ENCODE measurements around the gene CYSTM1.
"Not testable (repeated sequence)": the region's sequence is repeated elsewhere in the genome, so short reads cannot be mapped to it uniquely, and the experiment has no call there.

The CYSTM1 gene

GRCh38 chr5:140181002-140181483 is 6.1 kb downstream of the CYSTM1 start:
- no peak for DNase-seq

DNA sequence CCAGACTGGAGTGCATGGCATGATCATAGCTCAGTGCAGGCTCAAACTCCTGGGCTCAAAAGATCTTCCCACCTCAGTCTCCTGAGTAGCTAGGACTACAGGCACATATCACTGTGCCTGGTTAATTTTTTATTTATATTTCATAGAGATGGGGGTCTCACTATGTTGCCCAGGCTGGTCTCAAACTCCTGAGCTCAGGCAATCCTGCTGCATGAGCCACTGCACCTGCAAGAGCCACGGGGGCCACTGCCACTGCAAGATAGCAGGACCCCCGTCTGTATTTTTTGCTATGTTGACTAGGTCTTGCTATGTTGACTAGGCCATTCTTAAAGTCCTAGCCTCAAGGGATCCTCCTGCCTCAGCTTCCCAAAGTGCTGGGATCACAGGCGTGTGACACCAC is 6.5 kb downstream of the CYSTM1 start:
- DNase-seq: no peak

- DNase-seq: no peak
Measured at GRCh38 chr5:140182075-140182711, 7.2 kb downstream of the CYSTM1 start.

DNA sequence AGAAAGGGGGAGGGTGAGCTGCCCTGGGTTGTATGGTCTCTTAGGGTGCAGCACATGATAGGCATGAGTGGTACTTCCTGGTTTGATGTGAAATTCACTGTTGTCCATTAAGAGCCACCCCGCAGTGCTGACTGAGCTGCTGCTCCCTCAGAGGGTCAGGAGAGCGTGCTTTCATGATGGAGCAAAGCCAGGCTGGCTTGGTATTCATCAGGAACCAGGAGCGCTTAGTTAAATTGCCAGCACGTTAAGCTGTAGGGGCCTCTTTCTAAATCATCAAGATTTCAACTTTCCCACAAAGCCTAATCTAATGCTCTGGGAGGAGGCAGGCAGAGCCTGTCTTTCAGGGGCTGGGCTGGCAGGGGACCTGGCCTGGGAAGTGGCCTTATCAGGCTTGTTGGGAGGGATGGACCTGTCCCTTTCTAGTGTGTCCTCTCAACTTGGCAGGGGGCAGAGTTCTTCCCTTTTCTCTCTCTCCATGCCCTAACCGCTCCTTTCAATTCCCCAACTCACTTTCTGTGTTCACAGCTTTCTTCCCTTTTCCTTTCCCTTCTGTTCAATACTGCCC is 7.9 kb downstream of the CYSTM1 start:
- DNase-seq: no peak

DNA sequence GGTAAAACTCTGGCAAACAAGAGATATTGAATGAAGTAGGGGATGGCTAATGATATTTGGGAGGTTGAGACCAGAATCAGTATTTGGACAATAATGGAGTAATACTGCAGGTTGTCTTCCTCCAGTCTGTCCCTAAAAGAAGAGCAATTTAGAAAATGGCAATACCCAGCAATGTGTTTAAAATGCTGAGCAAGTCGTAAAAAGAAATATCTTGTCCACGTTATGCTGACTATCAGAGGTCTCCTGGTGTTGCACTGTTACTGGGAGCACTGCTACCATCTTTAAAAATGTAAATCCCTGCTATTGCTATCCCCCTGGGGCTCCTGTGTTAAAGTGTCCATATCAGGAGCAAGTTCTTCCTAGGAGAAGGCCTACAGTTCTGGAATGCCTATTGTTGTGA is 10.4 kb downstream of the CYSTM1 start:
- DNase-seq: no peak

- DNase-seq: no peak
Measured at GRCh38 chr5:140186267-140186671, 11.3 kb downstream of the CYSTM1 start.

DNA sequence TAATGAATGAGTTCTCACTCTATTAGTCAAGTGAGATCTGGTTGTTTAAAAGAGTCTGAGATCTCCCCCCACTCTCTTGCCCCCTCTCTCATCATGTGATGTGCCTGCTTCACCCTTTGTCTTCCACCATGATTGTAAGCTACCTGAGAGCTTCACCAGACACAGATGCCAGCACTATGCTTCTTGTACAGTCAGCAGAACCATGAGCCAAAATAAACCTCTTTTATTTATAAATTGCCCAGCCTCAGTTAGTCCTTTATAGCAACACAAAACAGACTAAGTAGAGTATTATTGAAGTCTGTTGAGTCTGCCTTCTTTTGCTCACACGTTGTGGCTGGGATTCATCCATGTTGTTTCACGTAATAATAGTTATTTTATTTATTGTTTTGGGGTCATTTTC is 14.3 kb downstream of the CYSTM1 start:
- no peak for DNase-seq

DNA sequence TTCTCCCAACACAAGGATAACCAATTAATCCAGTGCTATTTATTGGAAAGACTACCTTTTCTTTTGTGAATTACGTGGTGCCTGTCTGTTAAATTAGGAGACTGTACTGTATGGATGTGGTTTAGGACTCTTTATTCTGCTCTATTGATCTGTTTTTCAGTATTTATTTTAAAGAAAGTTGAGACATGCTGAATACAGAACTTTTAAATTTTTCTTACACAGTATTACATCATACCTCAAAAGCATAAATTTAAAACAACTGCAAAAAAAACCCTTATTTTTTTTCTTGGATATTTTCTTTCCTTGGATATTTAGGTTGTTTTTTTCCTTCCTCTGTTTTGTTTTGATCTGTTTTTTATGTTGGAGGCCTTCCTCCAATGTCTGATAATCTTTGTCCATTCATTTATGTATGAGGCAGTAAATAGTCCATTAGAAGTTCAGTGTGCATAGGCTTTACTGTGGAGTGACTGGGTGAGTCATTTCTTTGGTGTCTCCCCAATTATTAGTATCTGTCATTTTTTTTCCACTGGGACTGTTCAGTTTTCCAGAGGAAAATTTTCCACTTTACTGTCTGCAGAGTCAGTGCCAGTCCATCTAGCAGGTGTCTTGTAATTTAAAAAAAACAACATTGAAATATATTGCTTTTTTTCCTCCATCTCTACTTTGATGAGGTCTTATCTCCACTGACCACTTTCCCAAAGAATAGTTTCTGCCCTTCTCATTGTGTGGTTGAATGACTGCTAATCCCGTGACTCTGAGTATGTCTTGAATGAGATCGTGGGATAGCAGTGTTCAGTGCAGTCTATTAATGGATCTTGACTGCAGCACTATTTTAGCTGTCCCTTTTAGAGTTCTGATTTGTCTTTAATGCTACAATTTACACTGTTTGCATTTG is 15.2 kb downstream of the CYSTM1 start:
- no peak for DNase-seq

DNA sequence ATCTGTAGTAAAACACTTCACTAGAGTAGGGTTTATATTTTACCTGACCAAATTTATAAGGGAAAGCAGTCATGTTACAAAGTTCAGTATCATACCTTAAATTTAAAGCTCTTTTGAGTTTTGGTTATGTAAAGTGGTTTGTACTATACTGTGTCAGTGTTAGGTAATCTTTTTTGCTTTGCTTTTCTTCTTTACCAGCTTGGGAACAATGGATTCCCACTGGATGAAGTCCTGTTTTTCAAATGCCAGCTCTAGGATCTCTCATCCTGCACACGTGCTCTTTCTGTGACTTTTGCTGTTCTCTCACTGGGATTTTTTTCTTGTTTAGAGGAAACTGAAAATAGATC is 15.9 kb downstream of the CYSTM1 start:
- no peak for DNase-seq

- no peak for DNase-seq
Measured at GRCh38 chr5:140192715-140193430, 17.9 kb downstream of the CYSTM1 start.

- no peak for DNase-seq
Measured at GRCh38 chr5:140194662-140195061, 19.7 kb downstream of the CYSTM1 start.

DNA sequence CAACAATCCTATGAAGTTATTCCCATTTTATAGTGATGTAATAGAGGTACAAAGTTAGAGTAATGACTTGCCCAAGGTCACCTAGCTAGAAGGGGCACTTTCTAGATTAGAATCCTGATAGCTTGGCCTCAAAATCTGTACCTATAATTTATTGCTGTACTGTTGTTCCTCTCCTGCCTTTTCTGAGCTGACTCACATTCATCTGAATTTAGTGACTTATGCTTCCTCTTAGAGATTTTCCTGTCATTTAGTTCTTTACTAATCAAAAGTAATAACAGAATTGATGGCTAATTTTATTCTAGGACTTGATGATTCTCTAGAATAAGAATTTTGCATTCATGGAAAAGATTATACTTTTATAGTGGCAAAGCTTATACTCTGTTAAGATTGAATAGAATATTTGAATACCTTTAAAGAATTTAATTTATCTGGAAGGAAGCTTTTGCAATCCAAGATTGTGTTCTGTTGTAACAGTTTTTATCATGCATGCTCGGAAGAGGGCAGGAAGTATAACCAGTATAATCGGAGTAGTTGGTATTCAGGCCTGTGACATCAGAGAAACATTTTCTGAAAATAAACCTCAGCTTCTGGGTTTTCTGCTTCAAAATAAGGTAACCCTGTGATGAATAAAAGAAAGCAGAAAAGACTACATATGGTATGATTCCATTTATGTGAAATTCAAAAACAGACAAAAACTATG is 21.3 kb downstream of the CYSTM1 start:
- DNase-seq: no peak

DNA sequence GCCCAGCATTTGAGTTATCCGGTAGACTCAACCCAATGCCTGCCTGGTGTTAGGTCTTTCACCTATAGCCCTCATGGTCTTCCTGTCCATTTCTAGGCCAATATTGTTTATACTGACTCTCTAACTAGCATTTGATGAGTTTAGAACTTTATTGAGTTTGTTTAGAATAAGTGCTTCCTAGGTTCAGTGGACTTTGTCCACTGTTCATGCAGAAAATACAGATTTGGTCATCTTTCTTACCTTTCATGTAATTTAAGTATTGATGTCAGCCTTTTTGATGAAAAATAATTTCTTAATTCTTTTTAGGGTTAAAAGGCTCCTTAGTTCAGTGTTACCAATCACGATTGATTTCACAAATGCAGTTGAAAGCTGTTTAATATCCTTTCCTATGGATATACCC is 22.0 kb downstream of the CYSTM1 start:
- DNase-seq: no peak

- not testable (repeated sequence) for DNase-seq
Measured at GRCh38 chr5:140198915-140199314, 23.9 kb downstream of the CYSTM1 start.

- no peak for DNase-seq
Measured at GRCh38 chr5:140202078-140202477, 27.1 kb downstream of the CYSTM1 start.

DNA sequence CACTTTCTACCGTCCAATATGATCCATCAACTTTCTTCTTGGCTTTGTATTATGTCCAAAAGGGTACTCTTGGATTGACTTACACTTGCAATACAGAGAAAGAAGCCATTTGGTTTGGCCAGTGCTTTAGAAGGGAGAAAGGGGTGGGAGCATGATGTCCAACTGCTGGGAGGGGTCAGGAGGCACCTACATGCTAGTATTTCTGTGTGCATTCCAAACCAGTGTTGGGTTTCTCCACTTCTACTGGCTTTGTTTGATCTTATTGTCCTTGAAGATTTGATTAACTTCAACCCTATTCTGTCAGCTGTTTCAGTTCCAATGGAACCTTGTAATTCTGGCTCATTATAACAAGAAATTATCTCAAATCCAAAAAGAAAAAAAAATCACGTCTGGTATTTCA is 27.6 kb downstream of the CYSTM1 start:
- DNase-seq: no peak

DNA sequence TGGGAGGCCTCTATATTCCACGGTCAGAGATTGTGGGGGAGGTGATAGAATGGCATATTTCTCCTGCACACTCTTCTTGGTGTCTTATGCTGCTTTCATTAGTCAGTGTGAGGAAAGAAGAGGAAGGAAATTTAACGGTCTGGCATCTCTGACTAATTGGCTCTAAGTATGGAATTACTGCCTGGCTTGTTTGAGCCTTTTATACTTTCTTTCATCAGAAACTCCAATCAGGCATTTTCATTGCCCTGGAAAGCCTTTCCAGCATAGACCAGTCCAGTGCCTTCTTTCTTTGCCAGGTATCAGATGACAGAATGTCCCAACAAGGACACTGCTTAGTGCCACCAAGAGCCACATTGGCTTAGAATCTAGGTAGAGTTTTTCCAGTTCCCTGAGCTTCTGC is 30.2 kb downstream of the CYSTM1 start:
- no peak for DNase-seq

DNA sequence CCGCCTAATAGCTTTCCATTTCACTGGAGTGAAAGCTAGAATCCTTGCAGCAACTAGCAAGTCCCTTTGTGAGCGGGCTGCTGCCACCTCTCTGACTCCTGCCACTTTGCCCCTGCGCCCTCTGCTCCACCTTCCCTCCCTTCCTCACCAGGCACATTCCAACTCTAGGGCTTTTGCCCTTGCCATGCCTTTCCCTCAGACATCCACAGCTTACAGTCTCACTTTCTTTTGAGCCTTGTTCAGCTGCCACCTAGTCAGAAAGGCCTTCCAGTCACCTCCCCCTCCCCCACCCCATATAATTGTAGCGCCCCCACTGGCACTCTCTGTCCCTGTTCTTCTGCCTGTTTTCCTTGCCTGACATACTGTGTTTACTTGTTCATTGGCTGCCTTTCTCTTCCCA is 31.0 kb downstream of the CYSTM1 start:
- DNase-seq: no peak

DNA sequence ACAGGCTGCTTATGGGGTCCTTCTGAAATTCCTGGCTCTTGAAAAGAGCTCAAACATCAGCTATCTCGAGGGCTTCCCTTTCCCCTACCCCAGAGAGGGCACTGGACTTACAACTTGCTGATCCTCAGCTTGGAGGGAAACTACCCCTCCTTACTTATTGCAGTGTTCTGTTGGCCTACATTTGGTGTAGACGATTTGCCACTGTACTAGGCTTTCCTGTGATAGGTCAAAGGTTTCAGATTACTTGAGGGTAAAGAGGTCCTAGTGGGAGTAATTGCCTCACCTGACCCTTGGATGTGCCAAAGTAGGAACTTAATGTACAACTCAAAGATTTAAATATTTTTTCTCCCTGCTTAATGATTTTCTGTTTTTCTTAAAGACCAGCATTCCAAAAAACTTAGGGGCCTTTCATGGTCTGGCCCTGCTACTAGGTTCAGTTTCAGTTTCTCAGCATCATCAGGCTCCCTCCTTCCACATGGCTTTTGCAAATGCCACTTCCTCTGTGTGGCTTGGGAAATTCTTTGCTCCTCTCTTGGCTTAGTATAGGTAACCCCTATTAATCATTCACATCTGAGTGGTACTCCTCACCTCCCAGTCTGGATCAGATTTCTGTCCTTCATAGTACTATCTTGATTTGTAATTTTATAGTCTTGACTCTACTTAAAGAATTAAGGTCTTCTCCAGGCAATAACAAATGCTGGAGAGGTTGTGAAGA is 32.4 kb downstream of the CYSTM1 start:
- DNase-seq: no peak

GRCh38 chr5:140208065-140208464 is 33.1 kb downstream of the CYSTM1 start:
- DNase-seq: no peak

DNA sequence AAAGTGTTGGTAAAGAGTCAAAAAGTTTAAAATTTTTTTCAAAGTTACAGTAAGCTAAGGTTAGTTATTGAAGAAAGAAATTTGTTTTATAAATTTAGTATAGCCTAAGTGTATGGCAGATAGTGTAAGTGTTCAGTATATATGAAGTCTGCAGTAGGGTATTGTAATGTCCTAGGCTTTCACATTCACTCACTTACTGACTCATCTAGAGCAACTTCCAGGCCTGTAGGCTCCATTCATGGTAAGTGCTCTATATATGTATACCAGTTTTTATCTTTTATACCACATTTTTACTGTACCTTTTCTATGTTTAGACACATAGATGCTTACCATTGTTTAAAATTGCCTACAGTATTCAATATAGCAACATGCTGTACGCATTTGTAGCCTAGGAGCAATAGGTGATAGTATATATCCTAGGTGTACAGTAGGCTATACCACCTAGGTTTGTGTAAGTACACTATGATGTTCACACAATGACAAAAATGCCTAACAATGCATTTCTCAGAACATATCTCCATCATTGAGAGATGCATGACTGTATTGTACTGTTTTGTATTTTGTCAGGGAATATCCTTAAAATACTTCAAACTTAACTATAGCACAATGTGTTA is 38.5 kb downstream of the CYSTM1 start:
- no peak for DNase-seq

GRCh38 chr5:140214831-140215230 is 39.8 kb downstream of the CYSTM1 start:
- no peak for DNase-seq
